ENCODE measurements around the gene MTX3.
A peak's percentile ranks its signal among the peaks of the same experiment; 100 is the strongest.

MTX3 gene

DNA sequence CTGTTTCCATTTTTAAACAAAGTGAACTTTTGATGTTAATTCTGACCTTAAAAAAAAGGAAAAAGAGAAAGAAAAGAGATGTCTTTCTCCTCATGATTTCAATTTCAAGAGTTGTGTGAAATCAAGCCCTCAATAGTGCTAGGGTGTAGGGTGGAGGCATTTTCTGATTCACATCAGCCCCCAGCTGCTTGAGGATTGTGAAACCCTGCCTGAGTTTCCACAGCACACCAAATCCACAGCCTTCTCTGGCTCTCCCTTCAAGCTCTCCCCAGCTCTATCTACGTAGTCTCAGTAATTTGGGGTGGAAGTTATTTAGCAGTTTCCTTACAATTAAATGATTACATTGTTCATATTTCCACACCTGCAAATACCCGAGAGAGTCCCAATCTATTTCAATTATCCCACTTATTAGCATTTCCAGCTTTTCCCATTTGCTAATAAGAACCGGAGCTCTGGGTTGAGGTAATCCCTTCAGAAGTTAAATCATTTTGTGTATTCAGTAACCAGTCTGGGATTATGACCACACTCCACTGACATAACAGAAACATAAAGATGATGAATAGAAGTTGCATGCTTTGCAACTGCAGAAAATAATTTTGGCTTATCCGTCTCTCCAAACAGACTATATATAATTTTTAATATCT, 54.9 kb downstream of the MTX3 start:
- DNase-seq (ENCODE audit: extremely low read depth, low read depth), result no peak
- TF ChIP-seq, protein P1, sequence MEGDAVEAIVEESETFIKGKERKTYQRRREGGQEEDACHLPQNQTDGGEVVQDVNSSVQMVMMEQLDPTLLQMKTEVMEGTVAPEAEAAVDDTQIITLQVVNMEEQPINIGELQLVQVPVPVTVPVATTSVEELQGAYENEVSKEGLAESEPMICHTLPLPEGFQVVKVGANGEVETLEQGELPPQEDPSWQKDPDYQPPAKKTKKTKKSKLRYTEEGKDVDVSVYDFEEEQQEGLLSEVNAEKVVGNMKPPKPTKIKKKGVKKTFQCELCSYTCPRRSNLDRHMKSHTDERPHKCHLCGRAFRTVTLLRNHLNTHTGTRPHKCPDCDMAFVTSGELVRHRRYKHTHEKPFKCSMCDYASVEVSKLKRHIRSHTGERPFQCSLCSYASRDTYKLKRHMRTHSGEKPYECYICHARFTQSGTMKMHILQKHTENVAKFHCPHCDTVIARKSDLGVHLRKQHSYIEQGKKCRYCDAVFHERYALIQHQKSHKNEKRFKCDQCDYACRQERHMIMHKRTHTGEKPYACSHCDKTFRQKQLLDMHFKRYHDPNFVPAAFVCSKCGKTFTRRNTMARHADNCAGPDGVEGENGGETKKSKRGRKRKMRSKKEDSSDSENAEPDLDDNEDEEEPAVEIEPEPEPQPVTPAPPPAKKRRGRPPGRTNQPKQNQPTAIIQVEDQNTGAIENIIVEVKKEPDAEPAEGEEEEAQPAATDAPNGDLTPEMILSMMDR (IDR thresholded peaks at IDR 0.05; ENCODE audit: low read depth, low read length), result no peak

DNA sequence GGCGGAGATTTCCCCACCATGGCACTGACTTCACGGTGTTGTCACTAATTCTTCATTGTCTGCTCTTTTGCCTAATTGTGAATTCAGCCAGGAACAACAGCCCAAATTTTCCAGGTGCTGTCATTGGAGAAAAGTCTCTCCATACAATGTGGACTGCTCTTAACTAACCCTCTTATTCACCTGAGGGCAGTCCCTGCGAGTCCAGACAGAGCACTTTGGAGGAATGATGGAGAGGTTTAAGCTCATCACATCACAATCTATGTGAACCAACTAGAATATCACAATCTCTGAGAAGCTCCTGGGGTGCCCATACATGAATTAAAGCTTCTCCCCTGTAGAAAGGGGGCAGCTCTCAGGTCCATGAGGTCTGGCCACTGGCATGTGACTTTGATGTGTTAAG, 56.4 kb downstream of the MTX3 start:
- TF ChIP-seq, protein P1 (IDR thresholded peaks at IDR 0.05; ENCODE audit: low read depth, low read length), result no peak
- no peak for DNase-seq (ENCODE audit: extremely low read depth, low read depth)

DNA sequence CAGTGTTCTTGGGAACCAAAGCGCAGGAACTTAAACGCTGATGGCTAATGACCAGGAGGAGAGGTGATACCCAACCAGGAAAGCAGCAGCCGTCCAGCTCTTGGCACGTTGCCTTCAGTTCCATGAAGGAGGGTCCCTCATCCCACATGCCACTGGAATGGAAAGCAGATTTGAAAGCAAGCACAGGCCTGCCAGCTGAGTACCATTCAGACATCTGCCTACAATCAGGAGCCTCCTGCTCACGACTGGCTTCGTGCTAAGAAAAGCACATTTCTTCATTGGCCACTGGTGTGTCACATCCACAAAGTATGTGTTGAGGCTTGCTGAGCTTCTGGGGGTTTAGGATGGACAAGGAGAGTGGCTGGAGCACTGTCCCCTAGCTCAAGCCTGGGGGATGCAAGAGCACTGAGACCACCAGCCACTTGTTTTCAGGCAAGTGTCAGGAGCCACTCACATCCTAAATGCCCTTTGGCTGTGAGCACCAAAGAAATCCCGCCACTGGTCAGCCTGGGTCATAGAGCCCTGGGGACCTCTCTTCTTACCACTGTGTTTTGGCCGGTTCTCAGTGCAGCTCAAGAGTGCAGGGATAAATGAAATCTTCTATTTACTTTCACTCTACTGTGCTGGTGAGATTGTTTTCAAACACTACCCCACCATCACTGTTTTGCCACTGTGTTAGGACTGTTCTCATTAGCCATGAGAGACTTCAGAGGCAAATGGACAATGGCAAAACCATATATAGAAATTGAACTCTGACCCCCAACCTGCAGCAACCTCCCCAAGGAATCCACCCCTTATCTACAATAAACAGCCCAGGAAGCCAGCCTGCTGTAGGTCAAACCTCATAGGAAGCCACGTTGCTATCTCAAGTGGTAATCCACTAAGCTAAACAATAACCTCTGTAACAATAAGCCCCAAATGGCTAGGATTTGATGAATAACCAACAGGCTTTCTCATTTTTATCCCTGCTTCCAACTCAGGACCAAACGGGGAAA, 58.3 kb downstream of the MTX3 start:
- TF ChIP-seq, protein P1 (IDR thresholded peaks at IDR 0.05; ENCODE audit: low read depth, low read length), result no peak
- DNase-seq (ENCODE audit: extremely low read depth, low read depth), result peak; percentile 49

DNA sequence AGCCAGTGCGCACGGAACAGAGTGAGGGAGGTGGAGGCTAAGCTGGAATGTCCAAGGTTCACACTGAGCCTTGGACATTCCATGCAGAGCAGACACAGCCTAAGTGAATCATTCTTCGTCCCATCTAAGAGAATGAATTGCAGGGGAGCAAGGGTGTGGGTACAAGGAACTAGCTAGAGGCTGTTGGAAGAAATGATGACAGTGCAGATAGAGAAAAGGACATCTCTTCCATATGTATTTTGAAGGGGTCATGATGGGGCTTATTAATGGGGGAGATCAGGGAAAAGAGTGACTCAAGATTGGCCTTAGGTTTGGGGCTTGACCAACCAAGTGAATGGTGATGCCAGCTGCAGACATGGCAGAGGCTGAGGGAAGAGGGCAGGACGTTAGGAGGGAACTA, 59.2 kb downstream of the MTX3 start:
- TF ChIP-seq, protein P1 (IDR thresholded peaks at IDR 0.05; ENCODE audit: low read depth, low read length), result no peak
- no peak for DNase-seq (ENCODE audit: extremely low read depth, low read depth)

DNA sequence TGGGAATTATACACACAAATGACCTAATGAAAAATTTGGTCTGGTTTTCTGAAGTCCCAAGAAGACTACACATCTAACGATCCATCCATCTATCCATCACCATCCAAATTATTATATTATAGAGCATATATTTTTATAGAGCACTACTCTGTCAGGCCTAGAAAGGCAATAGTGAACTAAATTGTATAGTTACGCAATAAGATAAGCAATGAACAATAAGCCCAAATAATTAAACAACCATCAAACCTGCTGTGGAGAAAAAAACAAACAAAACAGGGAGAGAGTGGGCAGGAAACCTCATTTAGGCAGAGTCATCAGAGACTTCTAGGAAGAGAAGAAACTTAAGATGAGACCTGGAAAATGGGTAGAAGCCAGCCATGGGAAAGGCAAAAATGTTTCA, 59.7 kb downstream of the MTX3 start:
- TF ChIP-seq, protein P1 (IDR thresholded peaks at IDR 0.05; ENCODE audit: low read depth, low read length), result no peak
- no peak for DNase-seq (ENCODE audit: extremely low read depth, low read depth)

DNA sequence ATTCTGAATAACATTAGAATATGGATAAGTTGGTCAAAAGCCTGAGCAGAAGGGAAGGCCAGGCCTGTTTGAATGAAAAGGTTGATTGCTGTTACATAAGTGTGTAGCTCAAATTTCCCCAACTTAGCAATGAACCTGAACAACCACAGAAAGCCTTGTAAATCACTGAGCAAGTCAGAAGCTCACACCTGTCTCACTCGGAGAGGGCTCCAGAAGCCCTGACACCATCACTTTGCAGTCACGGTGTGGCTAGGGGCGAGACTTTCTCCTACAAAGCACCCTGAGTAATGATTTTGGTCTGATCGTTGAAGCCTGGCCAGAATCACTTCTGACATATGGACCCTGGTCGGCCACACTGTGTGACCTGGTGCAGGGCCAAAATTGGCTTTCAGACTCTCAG, 62.0 kb downstream of the MTX3 start:
- no peak for DNase-seq (ENCODE audit: extremely low read depth, low read depth)
- TF ChIP-seq, protein P1 (IDR thresholded peaks at IDR 0.05; ENCODE audit: low read depth, low read length), result no peak
